OCI-M1 (cell line): ENCODE measurements around the gene TRMT44.
A peak's percentile ranks its signal among the peaks of the same experiment; 100 is the strongest.
"Not testable (repeated sequence)": the region's sequence is repeated elsewhere in the genome, so short reads cannot be mapped to it uniquely, and the experiment has no call there.

Source experiments
- DNase-seq: peaks from one replicate; lab custom pipeline; 2025; lab: John Stamatoyannopoulos, UW

TRMT44 gene

DNA sequence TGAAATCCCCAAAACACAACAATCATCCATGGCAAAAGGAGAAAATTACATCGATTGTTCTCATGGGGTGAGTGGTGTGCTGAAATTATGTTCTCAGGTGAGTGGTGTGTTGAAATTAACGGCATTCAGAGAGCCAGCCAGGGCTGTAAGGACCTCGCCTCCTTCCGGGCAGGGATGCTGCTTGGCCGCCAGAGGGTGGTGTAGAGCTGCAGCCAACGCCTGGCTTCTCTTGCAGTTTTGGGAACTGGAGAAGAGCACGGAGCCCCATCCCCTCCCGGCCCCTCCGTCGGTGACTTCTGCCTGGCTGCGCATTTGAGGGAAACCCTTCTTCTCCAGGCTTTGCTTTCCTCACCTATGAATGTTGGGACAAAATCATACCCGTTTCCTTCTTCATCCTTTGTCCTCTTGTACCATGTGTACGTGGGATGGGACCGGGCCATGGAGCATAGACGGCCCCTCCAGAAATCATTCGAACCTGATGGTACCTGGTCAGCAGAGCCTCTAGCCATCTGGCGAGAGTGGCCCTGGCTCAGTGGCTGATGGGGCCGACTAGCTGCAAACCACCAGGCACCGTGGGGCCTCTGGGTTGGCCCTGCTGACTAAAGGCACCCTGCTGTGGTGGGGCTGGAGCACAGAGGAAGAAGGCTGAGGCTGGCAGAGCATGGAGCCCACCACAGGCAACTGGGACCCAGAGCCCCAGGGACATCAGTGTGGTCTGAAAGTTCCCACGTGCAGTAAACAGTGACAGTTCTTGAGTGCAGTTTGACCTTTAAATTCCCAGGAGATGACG is 28.4 kb downstream of the TRMT44 start:
- DNase-seq: peak; percentile 65

GRCh38 chr4:8469550-8469949 is 29.0 kb downstream of the TRMT44 start:
- DNase-seq: no peak

GRCh38 chr4:8470451-8471024 is 30.0 kb downstream of the TRMT44 start:
- no peak for DNase-seq

GRCh38 chr4:8471211-8471875 is 30.8 kb downstream of the TRMT44 start:
- no peak for DNase-seq

DNA sequence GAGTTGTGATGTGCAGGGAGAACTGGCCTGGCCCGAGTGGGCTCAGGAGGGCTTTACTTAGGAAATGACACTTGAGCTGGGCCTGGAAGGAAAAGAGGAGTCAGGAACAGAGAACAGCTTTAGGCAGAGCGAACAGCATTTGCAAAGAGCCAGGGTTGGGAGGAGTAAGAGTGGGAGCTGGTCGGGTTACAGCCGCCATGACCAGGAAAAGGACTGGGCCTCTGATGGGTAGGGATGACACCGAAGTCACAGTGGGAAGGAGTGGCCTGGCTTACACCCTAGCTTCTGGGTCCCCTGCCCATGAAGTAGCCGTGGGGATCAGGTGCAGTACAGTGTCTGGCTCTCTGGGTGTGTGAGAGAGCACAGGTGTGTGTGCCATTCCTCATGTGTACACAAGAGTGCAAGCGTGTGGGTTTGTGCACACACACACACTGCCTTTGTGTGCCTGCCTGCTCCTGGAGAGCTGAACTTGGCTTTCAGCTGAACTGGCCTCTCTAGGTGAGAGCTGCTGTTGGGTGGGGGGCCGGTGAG is 31.6 kb downstream of the TRMT44 start:
- DNase-seq: no peak

GRCh38 chr4:8472689-8473197 is 32.2 kb downstream of the TRMT44 start:
- no peak for DNase-seq

- no peak for DNase-seq
These were observed 32.8 kb downstream of the TRMT44 start for GRCh38 chr4:8473198-8473919.

DNA sequence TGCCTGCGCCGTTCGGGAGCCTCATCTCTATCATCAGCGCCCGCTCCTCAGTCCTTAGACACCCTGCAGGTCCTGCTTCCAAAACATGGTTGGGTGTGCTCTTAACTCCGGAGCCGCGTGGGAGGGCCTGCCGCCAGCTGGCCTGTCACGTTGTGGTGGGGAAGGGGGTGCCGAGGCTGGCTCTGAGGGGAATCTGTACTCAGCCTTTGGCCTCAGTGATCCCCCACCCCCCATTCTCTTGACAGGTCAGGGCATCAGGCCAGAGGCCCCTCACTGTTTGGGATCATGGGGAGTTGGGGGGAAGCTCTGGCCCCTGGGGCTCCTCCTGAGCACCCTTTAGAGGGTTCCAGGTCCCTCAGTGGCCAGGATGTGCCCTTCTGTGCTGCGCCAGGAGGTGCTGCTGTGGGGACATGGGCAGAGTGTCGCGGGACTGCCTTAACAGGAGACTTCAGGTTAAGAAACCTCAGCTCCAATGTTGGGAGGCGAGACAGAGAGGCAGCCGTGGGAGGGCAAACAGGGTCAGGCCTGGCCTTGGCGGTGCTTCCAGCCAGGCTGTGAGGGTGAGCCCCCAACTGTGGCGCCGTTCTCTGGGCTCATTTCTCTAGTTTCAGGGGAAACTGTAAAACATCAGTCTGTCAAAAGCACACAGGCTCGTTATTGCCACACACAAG is 33.5 kb downstream of the TRMT44 start:
- DNase-seq: no peak

DNA sequence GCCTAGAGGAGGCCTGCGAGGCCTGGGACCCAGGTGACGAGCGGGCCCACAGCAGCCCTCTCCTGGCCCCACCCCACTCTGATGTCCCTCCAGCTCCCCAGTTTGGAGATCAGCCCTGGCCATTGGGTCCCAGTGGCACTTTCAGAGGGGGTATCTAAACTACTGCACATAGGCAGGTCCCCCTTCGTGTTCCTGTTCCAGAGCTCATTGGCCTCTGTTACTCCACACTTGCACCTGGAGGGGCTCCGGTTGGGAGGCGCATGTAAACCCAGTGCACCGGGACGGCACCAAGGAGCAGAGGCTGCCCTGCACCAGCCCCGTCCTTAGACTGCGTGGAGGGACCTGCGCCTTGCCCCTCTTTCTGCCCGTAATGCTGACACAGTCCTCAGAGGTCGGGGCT is 34.3 kb downstream of the TRMT44 start:
- DNase-seq: no peak

GRCh38 chr4:8475751-8476575 is 35.4 kb downstream of the TRMT44 start:
- DNase-seq: no peak

- no peak for DNase-seq
These were observed 36.6 kb downstream of the TRMT44 start for GRCh38 chr4:8477095-8477635.

GRCh38 chr4:8477676-8478075 is 37.1 kb downstream of the TRMT44 start:
- DNase-seq: no peak

GRCh38 chr4:8478371-8478770 is 37.8 kb downstream of the TRMT44 start:
- DNase-seq: no peak

GRCh38 chr4:8478801-8479744 is 38.5 kb downstream of the TRMT44 start:
- peak; percentile 74 for DNase-seq

DNA sequence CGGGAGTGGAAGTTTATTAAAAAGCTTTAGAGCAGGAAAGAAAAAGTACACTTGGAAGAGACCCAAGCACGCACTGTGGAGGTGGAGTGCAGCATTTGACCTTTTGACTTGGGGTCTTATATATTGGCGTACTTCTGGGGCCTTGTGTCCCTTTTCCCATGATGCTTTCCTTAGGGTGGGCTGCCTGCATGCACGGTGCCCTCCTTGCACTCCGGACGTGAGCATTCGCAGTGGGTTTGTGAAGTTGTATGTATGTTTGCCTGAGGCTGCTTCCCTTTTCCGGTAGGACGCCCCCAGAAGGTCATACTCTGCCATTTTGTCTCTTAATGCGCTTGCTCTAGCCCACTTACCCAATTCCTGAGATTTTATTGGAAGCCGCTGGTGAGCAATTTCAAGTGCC is 39.6 kb downstream of the TRMT44 start:
- DNase-seq: no peak

DNA sequence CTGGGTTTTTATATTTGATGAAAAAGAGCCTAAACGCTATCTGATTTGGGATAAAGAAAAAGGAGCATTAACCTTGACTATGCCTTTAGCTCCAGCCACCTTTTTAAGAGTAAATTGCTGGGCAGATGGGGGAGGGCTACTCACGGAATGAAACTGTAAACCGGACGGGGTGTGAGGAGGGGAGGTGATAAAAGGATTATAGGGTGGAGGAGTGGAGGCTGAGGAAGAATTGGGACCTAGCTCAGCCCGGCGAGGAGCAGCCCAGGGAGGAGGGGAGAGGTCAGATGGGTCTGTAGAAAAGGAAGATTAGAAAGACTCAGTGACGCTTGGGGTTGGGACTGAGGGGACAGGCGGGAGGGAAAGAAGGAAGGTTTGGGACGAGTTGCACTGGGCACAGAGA is 46.1 kb downstream of the TRMT44 start:
- DNase-seq: peak; percentile 7

DNA sequence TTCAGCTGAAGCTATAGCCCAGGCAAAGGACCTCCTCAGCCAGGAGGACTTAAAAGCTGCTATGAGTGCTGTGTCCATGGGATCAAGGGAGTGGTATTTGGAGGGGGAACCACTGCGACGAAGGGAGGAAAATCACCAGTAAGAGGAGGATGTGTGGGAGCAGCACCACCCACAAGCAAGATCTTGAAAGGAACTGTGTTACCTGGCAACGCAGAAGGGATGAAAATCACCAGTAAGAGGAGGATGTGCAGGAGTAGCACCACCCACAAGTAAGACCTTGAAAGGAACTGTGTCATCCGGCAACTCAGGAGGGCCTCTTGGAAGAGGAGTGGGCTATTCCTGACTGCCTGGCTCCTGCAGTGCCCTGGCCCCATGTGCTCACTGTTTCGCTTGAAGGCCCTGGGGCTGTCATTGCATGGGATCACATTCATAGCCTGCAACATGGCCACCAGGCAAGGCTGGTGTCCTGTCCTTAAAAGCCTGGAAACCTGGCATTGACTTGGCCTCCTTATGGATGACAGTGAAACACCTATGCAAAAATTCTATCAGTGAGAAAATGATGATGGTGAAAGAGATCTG is 48.3 kb downstream of the TRMT44 start:
- DNase-seq: no peak

GRCh38 chr4:8491478-8491877 is 50.9 kb downstream of the TRMT44 start:
- not testable (repeated sequence) for DNase-seq

DNA sequence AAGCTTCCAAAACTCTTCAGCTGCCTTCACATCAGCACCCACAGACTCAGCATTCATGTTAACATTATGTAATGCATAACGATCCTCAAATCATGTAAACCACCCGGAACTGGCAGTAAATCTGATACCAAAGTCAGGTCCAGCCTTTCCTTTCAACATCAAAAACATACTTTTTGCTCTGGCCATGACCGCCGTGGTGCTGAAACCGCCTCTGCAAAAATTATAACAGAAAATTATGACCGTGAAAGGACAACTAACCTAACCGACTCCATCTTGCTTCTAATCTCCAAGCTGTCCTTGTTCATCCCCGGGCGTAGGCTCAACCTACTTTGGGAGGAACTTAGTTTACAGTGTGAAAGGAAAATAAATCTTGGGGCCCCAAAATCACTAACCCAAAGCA is 51.6 kb downstream of the TRMT44 start:
- no peak for DNase-seq
